Adrenal gland (tissue), 5 donors: ENCODE data around the gene PXN.

Source experiments
- CTCF ChIP-seq, 6 experiments: fragments of 450-650 bp in 4 of 6; fragments of 200-600 bp in 2 of 6; sonication (generic) in 1 of 6; IDR thresholded peaks; 1 replicate in 5 of 6; 2 replicates in 1 of 6; pipeline versions ENCODE4 v1.5.1 to v1.8.0; 2016 to 2021; ENCODE audit warnings: antibody characterized with exemption in 6 of 6, mild to moderate bottlenecking in 2 of 6, moderate library complexity in 1 of 6
- POLR2A ChIP-seq, 2 donors: fragments of 450-650 bp; IDR thresholded peaks; one replicate each; pipeline ENCODE4 v1.6.1; 2017; ENCODE audit warnings: antibody characterized with exemption in 2 of 2, mild to moderate bottlenecking in 2 of 2, moderate library complexity in 1 of 2
- donor health status: DM: no; HTN: no; CAD: no.

- TF ChIP-seq POLR2A (IDR thresholded peaks at IDR 0.05) (no peak), CTCF (IDR thresholded peaks at IDR 0.05) (no peak)
Observed at GRCh38 chr12:120242971-120243699, 22.4 kb downstream of the PXN start.
